PC-9 (cell line): ENCODE data around the gene TTC7B. TPM values are rescaled to one million over a fixed set of nuclear protein-coding genes. Genes with fewer than 3 reads are reported as not detected.

Experiments used
- BruUV-seq: library from RNA; stranded (reverse); fragments of 400-500 nt; replicated peaks from 2 replicates; lab custom pipeline; 2021; lab: Mats Ljungman, UMichigan
- CTCF ChIA-PET: fragments of 300-600 bp; sonication (Branson Sonifier 250); formaldehyde crosslinking; loops from one replicate; lab custom pipeline; 2022; ENCODE audit warnings: antibody characterized with exemption; lab: Charles Lee
- POLR2A ChIA-PET: fragments of 300-600 bp; sonication (Branson Sonifier 250); formaldehyde crosslinking; loops from one replicate; lab custom pipeline; 2022; ENCODE audit warnings: antibody characterized with exemption; ENCODE audit not compliant: unreplicated experiment; lab: Charles Lee
- DNase-seq, 2 experiments: peaks; one replicate each; pipeline versions ENCODE4 v3.0.0 to v3.0.0-alpha.2; 2015 to 2022; ENCODE audit warnings: mixed read lengths in 1 of 2
- H2AFZ ChIP-seq: fragments of 200-600 bp; sonication (generic); 2 replicates; pipeline ENCODE4 v1.8.1; 2017; ENCODE audit warnings: antibody characterized with exemption
- H3F3A ChIP-seq: fragments of 200-600 bp; sonication (generic); 2 replicates; pipeline ENCODE4 v1.8.1; 2017; ENCODE audit warnings: antibody characterized with exemption, mild to moderate bottlenecking, low read depth; ENCODE audit not compliant: insufficient read depth
- H3K27ac ChIP-seq: fragments of 200-600 bp; sonication (generic); 2 replicates; pipeline ENCODE4 v1.6.1; 2016; ENCODE audit warnings: mixed run types
- H3K27me3 ChIP-seq: fragments of 200-600 bp; sonication (generic); 2 replicates; pipeline ENCODE4 v1.6.1; 2016; ENCODE audit warnings: low read depth, mixed run types; ENCODE audit not compliant: insufficient read depth
- H3K36me3 ChIP-seq: fragments of 200-600 bp; sonication (generic); 2 replicates; pipeline ENCODE4 v1.6.1; 2016; ENCODE audit warnings: low read depth, mixed run types
- H3K4me1 ChIP-seq: fragments of 200-600 bp; sonication (generic); replicated peaks from 2 replicates; pipeline ENCODE4 v1.6.1; 2016; ENCODE audit warnings: mixed run types; ENCODE audit not compliant: insufficient read depth
- H3K4me2 ChIP-seq: fragments of 200-600 bp; sonication (generic); 2 replicates; pipeline ENCODE4 v1.6.1; 2017; ENCODE audit warnings: mixed run types
- H3K4me3 ChIP-seq: fragments of 200-600 bp; sonication (generic); 2 replicates; pipeline ENCODE4 v1.6.1; 2016; ENCODE audit warnings: mixed run types
- H3K79me2 ChIP-seq: fragments of 200-600 bp; sonication (generic); 2 replicates; pipeline ENCODE4 v1.6.1; 2017; ENCODE audit warnings: low read depth, mixed run types
- H3K9me2 ChIP-seq: fragments of 200-600 bp; sonication (generic); 2 replicates; pipeline ENCODE4 v1.8.1; 2017; ENCODE audit warnings: mild to moderate bottlenecking; ENCODE audit not compliant: insufficient read depth
- H3K9me3 ChIP-seq: fragments of 200-600 bp; sonication (generic); 2 replicates; pipeline ENCODE4 v1.8.1; 2016; ENCODE audit warnings: low read depth; ENCODE audit not compliant: insufficient read depth
- H4K20me1 ChIP-seq: fragments of 200-600 bp; sonication (generic); 2 replicates; pipeline ENCODE4 v1.8.1; 2017; ENCODE audit not compliant: insufficient read depth
- CTCF ChIP-seq: fragments of 200-600 bp; sonication (generic); conservative IDR thresholded peaks from 2 replicates; pipeline ENCODE4 v1.6.1; 2017; ENCODE audit warnings: mixed run types, antibody characterized with exemption, mild to moderate bottlenecking, moderate library complexity
- EZH2 ChIP-seq: fragments of 200-600 bp; sonication (generic); IDR thresholded peaks from 2 replicates; pipeline ENCODE4 v1.8.0; 2017; ENCODE audit warnings: antibody characterized with exemption, low read depth
- intact Hi-C: fragments of 100-400 bp; cut with micrococcal nuclease; formaldehyde crosslinking; loops from one replicate; pipeline ENCODE4 v1.10.0; 2022; ENCODE audit not compliant: unreplicated experiment
- total RNA-seq: library from RNA; stranded (reverse); gene quantifications from 2 replicates; pipeline ENCODE4 v1.2.3, GENCODE V29; 2021

TTC7B gene
- total RNA-seq, 1 experiment from 2014 or later, result 6.8 TPM

GRCh38 chr14:90556012-90556477 lies 260.2 kb downstream of the TTC7B start:
- intact Hi-C loops, result no loop called here
- Histone ChIP-seq H3K27ac (no peak overlapping the region), H3K36me3 (no peaks in the 10 kb centered on the region), H3K79me2 (no peaks in the 10 kb centered on the region), H3K4me1 (no peaks in the 10 kb centered on the region), H3K9me2 (no peaks in the 10 kb centered on the region), H3K4me2 (no peak overlapping the region), H3K4me3 (no peak overlapping the region), H3K27me3 (no peaks in the 10 kb centered on the region), H3K9me3 (no peaks in the 10 kb centered on the region), H3F3A (no peaks in the 10 kb centered on the region), H2AFZ (no peak overlapping the region), H4K20me1 (no peaks in the 10 kb centered on the region)
- BruUV-seq, result no TSS peak
- DNase-seq, result no peak
- POLR2A ChIA-PET, result no interaction called here
- CTCF ChIA-PET, result no interaction called here
- TF ChIP-seq EZH2 (no peak), CTCF (no peak)

- Histone ChIP-seq H3K79me2 (no peaks in the 10 kb centered on the region), H4K20me1 (no peaks in the 10 kb centered on the region), H3K4me2 (no peak overlapping the region), H3F3A (no peaks in the 10 kb centered on the region), H3K27ac (no peak overlapping the region), H3K4me3 (no peak overlapping the region), H3K9me2 (no peaks in the 10 kb centered on the region), H3K9me3 (no peaks in the 10 kb centered on the region), H3K4me1 (no peaks in the 10 kb centered on the region), H3K36me3 (no peaks in the 10 kb centered on the region), H2AFZ (no peak overlapping the region), H3K27me3 (no peaks in the 10 kb centered on the region)
- no TSS peak for BruUV-seq
- CTCF ChIA-PET, result no interaction called here
- DNase-seq, result no peak
- intact Hi-C loops, result no loop called here
- POLR2A ChIA-PET, result no interaction called here
- TF ChIP-seq EZH2 (no peak), CTCF (no peak)
These were observed 260.9 kb downstream of the TTC7B start for GRCh38 chr14:90555126-90556011.

- Histone ChIP-seq H3K9me3 (no peaks in the 10 kb centered on the region), H3K4me3 (no peak overlapping the region), H3K27me3 (no peaks in the 10 kb centered on the region), H3K27ac (no peak overlapping the region), H3K4me1 (no peaks in the 10 kb centered on the region), H3K4me2 (no peak overlapping the region), H4K20me1 (no peaks in the 10 kb centered on the region), H2AFZ (no peak overlapping the region), H3K9me2 (no peaks in the 10 kb centered on the region), H3K36me3 (no peaks in the 10 kb centered on the region), H3K79me2 (no peaks in the 10 kb centered on the region), H3F3A (no peaks in the 10 kb centered on the region)
- BruUV-seq, result no TSS peak
- intact Hi-C loops, result no loop called here
- CTCF ChIA-PET, result no interaction called here
- no peak for DNase-seq
- TF ChIP-seq EZH2 (no peak), CTCF (no peak)
- POLR2A ChIA-PET, result no interaction called here
These were observed 261.9 kb downstream of the TTC7B start for GRCh38 chr14:90554341-90554740.
